ENCODE data around the gene FHL2.

Gene FHL2

DNA sequence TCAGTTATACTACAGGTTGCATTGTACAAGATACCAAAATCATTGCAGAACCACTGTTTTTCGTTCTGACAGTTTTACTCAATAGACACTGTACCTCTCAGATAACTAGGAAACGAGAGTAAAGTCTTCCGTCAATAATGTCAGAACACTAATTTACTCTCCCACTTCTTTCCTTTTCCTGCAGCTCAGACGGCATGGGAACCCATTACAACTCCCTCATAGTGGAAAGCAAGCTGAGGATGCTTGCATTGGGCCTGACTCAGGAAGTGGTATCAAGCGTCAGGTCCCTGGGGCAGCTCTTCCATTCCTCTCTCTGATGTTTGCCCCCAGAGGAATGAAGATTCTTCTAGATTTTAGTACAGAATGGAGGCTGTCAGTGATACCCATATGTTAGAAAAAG lies 23.9 kb upstream of the FHL2 start:
- DNase-seq (ENCODE audit: low read depth) = no peak

DNA sequence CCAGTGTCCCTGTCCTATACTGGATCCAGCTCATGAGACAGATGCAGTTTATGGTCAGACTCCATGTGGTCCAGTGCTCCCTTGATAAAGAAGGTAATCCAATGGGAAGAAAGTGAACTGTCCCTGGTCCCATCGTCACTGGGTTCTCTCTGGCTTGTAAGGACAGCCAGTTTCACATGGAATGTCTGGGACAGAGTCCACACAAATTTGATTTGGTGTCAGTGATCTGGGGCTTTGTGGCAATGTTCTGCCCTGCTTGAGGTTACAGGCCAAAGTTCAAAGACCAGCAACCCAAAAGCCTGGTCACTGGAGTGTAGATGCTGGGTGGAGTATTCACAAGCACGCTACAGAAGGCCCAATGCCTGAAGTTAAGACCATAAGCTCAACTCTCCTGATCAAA lies 22.2 kb upstream of the FHL2 start:
- no peak for DNase-seq (ENCODE audit: low read depth)

GRCh38 chr2:105418522-105418921 lies 19.7 kb upstream of the FHL2 start:
- DNase-seq (ENCODE audit: low read depth) = no peak

DNA sequence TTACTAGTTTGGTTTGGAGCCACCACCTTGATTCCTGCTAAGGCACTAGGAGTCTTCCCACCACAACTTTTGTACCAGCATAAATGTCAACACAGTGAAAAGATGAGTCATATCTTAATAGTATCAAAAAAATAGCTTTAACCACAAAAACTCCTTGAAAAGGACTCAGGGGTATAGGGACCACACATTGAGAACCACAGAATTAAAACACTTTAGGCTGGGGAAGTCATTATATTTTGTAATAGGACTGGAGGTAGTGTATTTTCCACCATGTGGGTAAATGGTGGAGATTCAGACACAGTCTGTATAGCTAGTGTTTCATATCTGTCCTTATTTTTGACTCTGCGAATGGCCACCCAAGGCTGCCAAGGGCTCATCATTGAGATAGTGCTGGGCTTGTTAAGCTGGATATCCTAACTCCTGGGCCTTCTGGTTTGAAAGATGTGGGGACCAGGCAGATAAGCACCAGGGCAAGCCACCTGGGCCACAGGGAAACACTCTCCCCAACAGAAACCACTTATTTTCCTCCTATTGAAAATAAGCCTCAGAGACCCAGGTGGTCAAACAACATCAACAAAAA lies 19.1 kb upstream of the FHL2 start:
- no peak for DNase-seq (ENCODE audit: low read depth)

- DNase-seq (ENCODE audit: low read depth) = no peak
Measured at GRCh38 chr2:105416156-105416555, 17.3 kb upstream of the FHL2 start.

DNA sequence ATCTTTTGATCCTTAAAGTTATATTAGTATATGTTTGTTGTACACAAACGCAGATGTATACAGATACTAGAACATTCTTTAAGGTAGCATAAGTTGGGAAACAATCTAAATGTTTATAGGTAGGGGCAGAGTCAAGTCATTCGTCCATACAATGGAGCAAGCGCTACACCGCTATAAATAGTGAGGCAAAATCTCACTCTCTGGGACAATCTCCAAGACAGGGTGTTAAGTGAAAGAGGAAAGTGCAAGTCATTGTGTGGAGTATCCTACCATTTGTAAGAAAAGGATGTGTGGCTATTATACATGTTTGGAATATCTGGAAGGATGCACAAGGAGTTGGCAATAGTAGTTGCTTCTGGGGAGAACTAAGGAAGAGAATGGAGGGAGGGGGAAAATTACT lies 16.2 kb upstream of the FHL2 start:
- no peak for DNase-seq (ENCODE audit: low read depth)

GRCh38 chr2:105413206-105413605 lies 14.4 kb upstream of the FHL2 start:
- DNase-seq (ENCODE audit: low read depth) = no peak

DNA sequence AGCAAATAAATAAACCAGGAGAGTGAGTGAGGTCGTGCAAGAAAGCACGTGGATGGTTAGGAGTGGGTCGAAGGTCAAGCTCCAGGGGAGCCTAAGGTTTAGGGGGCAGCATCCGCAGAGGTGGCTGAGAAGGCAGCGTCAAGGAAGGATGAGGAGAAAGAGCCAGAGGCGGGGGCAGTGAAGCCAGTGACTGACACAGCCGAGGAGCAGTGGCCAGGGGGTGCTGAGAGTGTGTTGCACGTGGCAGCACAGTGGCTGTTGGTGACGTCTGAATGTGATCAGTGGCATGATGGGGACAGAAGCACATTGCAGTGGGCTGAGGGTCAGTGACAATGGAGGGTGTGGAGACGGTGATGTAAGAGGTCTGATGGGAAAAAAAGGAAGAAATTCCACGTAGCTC lies 13.7 kb upstream of the FHL2 start:
- no peak for DNase-seq (ENCODE audit: low read depth)

GRCh38 chr2:105411720-105412407 lies 13.0 kb upstream of the FHL2 start:
- no peak for DNase-seq (ENCODE audit: low read depth)

DNA sequence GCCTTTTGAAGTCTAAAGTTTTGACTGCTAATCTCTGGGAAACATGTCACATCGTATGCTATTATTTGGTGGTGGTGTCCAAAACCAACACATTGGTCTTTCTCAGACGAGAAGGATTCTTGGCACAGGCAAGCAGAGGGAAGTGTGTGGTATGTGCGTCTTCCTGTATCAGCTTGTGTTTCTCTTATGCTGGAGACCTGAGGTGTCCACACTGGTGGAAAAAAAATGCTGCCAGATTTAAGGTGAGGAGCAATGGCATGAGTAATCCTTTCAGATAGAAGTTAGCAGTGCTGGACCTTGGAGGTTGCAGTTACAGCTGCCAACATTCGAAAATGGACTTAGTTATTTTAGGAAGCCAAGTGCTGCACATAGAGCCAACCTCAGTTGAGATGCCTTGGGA lies 11.7 kb upstream of the FHL2 start:
- DNase-seq (ENCODE audit: low read depth) = no peak

GRCh38 chr2:105409717-105410116 lies 10.9 kb upstream of the FHL2 start:
- DNase-seq (ENCODE audit: low read depth) = no peak

DNA sequence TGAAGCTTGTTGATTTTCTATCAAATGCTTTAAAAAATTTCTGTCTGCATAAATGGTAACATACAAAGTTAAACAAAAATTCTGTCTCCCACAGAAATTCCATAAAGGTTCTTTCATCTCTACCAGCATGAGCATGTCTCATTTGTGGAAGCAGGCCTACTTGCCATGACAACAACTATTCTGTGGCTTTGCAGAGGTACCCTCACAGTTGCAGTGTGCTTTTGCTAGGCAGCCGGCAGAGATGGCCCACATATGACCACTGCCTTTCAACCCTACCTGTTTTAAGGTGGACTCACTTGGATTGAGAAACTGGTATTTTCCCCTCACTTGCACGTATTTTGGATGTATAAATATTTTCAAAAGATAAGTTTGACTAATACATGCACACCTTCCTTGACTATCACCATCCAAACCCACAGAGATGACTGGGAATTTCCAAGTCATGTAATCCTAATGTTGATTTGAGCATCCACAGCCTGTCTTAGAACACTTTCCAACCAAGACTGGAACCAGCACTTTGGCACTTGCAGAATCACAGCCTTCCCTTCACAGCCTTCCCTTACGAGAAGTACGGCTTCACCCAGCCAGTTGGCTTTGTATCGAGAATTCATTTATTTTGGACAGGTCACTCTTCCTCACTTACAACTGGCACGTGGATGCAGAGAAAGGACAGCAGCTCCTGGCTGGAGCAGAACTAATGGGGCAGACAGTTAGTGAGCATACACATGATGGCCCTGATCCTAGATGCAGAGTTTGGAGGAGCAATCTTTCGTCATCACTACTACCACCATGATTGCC lies 9.3 kb upstream of the FHL2 start:
- DNase-seq (ENCODE audit: low read depth) = no peak

- no peak for DNase-seq (ENCODE audit: low read depth)
Measured at GRCh38 chr2:105406221-105406620, 7.4 kb upstream of the FHL2 start.

DNA sequence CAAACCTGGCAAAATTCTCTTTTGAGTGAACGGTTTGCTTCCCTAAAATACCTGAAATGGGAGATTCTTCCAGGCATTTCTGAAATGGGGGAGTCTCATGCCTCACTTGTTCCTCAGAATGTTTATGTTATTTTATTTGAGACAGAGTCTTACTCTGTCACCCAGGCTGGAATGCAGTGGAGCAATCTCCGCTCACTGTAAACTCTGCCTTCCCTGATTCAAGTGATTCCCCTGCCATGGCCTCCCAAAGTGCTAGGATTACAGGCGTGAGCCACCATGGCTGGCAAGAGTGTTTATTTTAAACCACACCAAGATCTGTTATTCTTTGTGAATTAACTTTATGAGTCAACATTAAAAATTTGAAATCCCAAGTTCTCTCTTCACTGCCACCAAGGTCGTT lies 6.4 kb upstream of the FHL2 start:
- DNase-seq (ENCODE audit: low read depth) = no peak

DNA sequence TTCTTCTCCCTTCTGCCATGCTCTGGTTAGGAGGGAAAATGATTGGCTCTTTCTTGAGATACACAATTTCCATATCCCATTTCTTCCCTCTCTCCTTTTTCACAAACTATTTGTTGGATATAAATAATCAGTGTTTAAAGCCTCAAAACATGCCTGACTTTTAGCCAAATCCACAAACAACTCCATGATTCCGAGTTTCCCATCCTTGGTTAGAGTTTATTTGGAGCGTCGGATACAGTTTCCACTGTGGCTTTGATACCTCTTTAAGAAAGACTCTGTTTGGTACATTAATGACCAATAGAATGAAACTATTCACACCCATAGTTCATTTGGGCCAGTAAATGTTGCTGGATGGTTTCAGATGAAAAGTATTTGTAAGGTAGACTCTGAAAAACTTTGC lies 5.9 kb upstream of the FHL2 start:
- DNase-seq (ENCODE audit: low read depth) = no peak

DNA sequence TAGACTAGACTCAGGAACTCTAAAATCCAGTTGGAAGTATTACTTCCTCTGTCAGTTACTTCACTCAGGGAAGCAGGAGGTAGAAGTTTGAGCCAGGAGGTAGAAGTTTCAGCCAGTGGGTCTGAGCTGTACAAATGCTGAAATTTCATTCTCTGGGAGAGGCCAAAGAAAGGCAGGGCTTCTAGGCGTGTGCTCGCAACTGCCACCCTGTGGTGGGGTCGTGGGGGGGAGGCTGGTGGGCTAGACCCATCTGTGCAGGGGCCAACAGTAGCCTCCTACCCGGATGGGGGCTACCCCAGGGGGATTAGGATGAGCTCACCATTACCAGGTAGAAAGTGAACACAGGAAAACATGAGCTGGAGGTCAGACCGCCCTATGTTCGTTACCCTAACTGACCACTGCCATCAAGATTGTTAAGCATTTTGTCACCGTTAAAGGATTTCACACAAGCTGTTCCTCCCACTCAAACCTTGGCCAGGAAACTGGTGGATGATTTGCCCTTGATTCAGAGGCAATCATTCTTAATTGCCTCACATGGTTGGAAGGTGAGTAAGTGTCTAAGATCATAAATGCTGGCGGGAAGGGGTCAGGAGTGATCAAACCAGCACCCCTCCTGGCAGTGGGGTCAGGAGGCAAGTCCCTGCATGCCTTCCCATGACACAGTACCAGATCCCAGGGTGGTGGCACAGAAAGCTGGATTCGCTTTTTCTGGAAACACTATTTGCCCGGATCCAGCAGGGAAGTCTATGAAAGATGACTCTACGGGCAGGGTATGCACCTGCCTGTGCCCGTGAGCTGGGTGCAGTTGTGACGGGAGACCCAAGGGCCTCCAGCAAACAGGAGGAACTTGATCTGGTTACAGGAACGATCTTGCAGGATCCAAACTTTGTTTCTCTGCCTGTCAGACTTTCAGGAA lies 5.2 kb upstream of the FHL2 start:
- no peak for DNase-seq (ENCODE audit: low read depth)

GRCh38 chr2:105403241-105403782 lies 4.5 kb upstream of the FHL2 start:
- no peak for DNase-seq (ENCODE audit: low read depth)

DNA sequence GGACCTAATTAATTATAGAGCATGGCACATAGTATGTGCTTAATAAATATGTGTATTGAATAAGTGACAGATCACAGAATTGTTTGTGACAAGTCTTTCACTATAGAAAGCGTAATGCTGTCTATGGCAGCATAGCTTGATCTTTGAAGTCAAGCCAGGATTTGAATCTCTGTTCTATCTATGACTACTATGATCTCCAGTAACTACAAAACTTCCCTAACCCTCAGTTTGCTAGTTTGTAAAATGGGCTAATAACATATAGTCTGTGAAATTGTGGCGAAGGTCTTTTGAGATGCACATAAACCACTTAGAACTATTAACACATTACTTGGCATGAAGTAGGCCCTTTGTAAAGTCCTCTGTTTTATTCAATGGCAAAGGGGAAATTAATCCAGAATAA lies 4.0 kb upstream of the FHL2 start:
- no peak for DNase-seq (ENCODE audit: low read depth)

DNA sequence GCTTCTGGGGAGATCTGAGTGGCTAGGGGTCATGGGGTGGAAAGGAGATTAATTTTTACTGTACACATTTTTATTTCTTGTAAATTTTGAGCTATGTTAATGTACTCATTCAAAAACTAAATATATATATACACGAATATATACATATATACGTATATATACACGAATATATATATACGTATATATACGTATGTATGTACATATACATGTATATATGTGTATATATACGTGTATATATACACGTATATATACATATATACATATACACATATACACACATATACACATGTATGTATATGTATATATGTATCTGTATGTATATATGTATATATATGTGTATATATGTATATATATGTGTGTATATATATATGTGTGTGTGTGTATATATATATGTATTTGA lies 3.0 kb upstream of the FHL2 start:
- no peak for DNase-seq (ENCODE audit: low read depth)

DNA sequence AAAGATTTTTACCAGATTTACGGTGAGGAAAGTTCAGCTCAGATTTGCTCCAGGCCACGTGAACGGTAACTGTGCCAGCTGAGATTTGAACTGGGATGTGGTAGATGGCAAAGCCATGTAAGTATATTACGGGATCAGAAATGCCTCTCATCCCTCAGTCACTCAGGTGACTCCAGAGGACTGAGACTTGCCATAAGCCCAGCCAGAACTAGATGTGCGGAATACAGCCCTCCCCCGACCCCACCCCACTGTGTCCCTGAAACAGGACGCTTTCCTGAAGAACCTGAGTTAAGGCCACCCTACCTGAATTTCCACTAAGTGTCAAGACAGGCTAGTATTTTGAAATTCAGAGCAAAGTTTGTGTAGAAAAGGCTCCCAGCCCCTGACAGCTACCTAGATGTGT lies 1.3 kb upstream of the FHL2 start:
- no peak for DNase-seq (ENCODE audit: low read depth)

DNA sequence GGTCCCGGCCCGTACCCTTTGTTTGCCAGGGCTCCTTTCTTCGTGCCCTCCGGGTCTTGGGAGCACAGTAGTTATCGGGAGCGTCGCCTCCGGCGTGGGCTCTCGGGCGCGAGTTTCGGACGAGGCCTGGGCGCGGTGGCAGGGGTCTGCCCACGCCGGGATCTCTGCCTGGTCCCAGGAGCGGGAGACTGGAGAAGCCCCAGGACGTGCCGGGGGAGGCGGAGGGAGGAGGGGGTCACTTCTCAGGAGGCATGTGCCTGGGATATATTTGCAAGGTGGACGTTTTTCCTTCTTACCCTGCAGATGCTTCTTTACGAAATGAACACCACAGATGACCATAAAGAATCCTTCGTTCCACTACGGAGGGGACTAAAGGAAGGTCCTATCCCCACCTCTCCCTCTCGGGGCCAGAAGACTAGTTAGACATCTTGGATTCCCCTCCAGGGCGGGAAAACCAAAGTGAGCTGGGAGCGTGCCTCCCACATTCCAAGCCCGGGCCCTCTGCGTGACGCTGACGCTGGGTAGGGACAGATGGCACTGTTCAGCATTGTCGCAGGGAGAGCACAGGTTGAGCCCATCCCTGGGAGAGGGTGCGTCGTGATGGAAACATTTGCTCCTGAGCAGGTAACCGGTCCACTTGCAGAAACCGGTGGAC lies 483 bp upstream of the FHL2 start:
- DNase-seq (ENCODE audit: low read depth) = no peak

DNA sequence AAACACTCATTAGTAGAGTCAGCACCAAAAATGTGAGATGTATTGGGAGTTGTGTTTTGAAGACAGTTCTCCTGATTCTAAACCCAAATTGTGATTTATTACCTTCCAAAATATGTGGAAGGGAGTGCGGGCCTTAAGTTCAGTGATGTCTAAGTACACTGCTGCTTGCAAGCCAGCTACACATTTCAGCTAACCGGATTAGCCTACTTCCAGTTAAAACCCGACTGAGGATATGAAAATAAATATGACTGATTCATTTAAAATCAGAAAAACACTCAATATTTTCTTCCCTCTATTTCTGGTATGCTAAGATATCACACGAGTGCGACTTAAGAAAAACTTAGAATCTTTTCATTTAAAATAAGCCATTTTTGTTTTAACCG lies 907 bp downstream of the FHL2 start:
- no peak for DNase-seq (ENCODE audit: low read depth)

Data from stimulated activated CD8-positive, alpha-beta memory T cell treated with anti-CD3 and anti-CD28 coated beads, Interleukin-12 subunit alpha, Interleukin-12 subunit beta, amount 100 ng/mL, for 4 hours (primary cell).